A549 treated with dexamethasone at 1 μM for 4 hours (cell line): ENCODE results near the gene SYTL2. TPM values are rescaled to one million over a fixed set of nuclear protein-coding genes. Genes with fewer than 3 reads are reported as not detected.

Experiments used
- total RNA-seq: library from RNA; stranded (reverse); fragments of 200-300 nt; extraction: Qiagen RNA extraction; gene quantifications from 5 replicates; pipeline ENCODE4 v1.2.3, GENCODE V29; 2022

Gene SYTL2, protein sequence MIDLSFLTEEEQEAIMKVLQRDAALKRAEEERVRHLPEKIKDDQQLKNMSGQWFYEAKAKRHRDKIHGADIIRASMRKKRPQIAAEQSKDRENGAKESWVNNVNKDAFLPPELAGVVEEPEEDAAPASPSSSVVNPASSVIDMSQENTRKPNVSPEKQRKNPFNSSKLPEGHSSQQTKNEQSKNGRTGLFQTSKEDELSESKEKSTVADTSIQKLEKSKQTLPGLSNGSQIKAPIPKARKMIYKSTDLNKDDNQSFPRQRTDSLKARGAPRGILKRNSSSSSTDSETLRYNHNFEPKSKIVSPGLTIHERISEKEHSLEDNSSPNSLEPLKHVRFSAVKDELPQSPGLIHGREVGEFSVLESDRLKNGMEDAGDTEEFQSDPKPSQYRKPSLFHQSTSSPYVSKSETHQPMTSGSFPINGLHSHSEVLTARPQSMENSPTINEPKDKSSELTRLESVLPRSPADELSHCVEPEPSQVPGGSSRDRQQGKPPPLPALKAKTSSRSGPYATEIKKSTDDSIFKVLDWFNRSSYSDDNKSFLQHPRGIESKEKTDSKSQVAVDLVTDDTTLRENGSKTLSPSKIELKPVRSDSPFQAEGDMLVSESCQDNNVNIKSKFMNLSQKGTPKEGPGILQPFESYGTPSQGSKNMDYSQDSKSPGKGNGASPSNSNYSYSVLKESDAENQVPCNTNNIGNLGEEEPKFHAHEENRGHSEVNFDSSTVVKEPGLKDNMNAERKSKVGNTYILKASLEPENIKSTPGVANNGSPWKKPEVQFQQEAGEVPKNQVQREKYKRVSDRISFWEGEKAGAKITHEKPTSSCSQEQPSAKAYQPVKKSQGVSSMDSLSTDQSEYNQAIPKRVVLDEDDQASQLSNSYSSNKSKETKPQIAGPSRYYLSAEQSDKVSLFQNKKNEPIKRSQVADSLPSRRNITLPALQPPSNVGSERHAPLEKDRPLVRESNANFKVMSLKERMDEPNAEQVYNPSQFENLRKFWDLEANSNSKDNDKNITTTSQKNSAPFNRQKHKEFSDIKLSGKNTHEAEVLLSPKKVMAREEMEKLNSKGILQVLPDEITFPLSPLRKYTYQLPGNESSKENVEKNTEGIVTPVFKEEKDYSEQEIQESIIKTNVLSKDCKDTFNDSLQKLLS (N-terminal part only)
- 6.8 to 12.5 TPM (median 7.7 TPM) in 5 replicates for total RNA-seq

DNA sequence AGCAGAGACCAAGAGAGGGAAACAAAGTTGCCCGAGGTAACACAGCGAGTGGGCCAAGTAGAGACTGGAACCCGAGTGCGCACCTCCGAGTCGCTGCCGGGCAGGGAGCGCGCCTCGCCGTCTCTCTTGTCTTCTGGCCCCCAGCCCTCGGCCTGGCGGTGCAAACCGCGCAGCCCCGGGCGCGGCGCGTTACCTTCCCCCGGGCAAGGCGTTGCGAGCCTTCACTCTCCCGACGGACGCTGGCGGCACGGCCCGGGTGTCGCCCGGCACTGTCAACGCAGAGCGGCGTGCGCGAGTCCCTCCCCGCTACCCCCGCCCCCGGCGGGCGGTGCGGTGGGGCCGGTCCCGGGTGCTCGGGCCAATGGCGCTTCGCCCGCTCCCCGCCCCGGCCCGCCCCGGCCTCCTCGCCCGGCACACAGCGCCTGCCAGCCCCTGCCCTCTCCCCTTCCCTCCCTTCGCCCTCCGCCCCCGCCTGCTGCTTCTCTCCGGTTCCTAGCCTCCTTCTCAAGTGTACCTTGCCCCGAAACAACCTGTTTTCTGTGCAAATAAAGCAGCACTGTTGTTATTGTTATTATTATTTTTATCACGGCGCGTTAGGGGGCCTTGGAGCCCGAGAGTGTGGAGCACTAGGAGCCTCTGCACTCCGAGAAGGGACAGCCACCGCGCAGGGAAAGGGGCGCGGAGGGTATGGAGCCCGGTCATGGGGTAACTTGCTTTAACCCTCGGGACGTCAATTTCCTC is at the start of gene SYTL2:
Gene SYTL2, minus strand, starts transcription at position 271 of the 741 bp plus-strand sequence. CDS start 53,416 bp downstream, outside the sequence.

DNA sequence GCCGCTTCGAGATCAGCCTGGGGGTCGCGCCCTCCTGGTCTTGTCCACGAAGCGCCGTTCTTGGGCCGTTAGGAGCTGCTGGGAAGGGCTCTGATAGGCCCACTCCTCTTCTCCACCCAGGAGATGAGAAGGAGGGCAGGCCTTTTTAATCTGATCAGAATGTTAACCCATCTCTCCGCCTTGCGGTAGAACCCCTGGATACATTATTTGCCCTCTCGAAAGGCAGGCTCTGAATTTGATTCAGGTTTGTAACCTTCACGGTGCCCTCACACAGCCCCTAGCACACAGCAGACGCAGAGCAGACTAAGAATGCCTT is 44.4 kb upstream of the SYTL2 start, which contains the start of gene CCDC83:
Gene CCDC83, plus strand, starts transcription at position 43 of the 316 bp plus-strand sequence. CDS start 9,741 bp downstream, outside the sequence.

DNA sequence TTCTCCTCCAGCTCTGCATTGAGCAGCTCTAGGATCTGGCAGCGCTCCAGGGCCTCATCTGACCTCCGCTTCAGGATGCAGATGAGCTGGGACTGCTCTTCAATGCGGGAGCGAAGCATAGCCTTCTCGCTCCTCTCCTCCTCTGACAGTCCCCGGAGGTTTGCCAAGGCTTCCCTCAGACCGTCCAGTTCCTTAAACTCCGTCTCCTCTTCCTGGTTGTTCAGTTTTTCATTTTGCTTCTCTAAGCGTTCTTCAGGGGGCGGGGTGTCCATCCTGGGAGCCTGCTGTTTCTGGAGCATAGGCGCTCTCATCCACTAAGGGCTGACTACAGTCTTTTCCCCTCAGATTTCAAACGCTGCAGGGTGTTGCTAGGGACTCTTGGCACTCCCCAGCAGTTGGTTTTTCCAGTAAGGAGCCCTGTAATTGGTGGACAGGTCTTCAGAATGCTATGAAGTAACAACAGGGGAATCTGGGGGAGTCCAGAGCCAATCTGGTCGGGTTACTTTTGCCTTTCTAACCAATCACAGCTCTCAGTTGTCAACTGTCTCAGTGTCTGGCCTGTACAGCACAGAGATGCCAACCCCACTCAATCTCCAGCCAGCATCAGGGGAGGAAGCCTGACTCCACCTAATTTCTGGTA is 125.0 kb downstream of the SYTL2 start, which contains the start of gene CCDC89:
Gene CCDC89, minus strand, starts transcription at position 376 of the 640 bp plus-strand sequence. Its CDS starts 65 bp downstream, at position 311.

DNA sequence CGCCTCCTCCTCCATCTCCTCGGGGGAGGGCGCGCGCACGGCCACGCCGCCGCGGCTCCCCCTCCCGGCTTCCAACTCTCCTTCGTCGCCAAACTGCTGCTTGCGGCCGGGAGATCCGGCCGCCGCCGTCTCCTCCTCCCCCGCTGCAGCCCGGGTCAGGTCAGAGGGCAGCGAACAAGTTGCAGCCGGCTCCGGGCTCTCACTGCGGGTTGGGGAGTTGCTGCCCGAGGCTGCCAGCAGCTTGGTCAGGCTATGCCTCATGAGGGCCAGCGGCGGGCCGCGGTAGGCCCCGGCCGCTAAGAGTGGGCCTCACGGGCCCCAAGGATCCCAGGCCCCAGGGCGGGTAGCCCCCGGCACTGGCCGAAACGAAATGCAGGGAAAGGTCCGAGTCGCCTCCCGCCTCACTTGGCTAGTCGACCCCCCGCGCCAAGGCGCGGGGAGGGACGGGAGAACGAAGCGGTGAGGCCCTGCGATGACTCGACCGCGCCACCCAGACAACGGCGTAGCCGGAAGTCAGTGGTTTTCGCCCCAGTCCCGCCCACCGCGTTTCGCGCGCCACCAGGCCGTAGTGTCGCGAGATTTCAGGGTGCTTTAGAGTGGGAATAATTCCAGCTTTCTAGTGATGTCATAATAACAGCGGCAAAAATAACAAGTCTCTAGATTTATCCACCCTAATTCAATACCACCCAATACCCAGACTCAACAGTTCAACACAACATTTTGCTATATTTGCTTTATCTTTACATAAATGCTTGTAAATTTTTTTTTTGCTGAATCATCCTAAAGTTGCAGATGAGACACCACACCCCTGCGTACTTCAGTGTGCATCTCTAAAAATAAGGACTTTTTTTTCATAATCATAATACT is 146.1 kb downstream of the SYTL2 start, which contains the start of gene CREBZF:
Gene CREBZF, minus strand, starts transcription at position 515 of the 867 bp plus-strand sequence. Its CDS starts 254 bp downstream, at position 261.

DNA sequence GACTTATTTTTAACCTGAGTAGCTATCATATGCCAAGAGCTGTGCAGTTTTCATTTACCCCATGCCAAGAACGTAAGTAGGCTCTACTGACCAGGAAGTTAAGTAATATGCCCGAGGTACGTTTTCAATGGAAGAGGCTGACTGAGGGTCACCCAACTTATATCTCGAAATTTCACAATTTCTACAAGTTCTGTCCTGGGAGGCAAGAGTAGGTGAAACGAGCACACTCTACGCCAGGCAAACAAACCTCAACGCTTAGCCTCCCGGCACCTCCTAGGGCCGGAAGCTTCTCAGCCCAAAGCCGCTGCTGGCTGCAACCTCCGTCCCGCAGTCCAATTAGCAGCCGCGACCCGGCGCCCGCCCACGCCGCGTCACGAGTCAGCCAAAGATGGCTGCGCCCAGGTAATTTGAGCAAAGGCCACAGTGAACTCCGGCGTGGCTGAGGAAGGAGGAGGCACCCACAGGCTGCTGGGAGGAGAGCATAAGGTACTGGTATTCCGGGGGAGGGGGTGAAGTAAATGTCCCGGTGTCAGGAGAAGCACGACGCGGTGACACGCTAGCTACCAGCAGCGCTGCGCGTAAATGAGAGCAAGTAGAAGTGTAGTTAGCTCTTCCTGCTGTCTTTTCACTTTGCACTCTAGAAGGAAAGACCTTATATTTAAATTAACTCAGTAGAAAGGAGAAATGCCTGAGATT is 163.2 kb downstream of the SYTL2 start, which contains the start of gene TMEM126A:
Gene TMEM126A, plus strand, starts transcription at position 364 of the 696 bp plus-strand sequence. CDS start 2,289 bp downstream, outside the sequence.

Other genes with a start within 250 kb of the SYTL2 start
- gene DLG2, start 183.8 kb downstream of the SYTL2 start, total RNA-seq = 0.22 to 0.31 TPM (median 0.24 TPM) in 5 replicates
- gene TMEM126B, start 182.5 kb downstream of the SYTL2 start, total RNA-seq = 47.6 to 61.9 TPM (median 53.3 TPM) in 5 replicates
- gene TMEM126A, start 163.2 kb downstream of the SYTL2 start, total RNA-seq = 44.9 to 60.0 TPM (median 48.8 TPM) in 5 replicates
- 19.5 to 29.3 TPM (median 26.2 TPM) in 5 replicates for gene CREBZF, start 146.0 kb downstream of the SYTL2 start, total RNA-seq
- not detected in 5 replicates for gene CCDC89, start 124.9 kb downstream of the SYTL2 start, total RNA-seq
- not detected in 5 replicates for gene CCDC83, start 44.2 kb upstream of the SYTL2 start, total RNA-seq